Psoas muscle (tissue), 8 donors: ENCODE measurements around the gene PXMP4. TPM values are rescaled to one million over a fixed set of nuclear protein-coding genes. Genes with fewer than 3 reads are reported as not detected.
"Not testable (repeated sequence)": the region's sequence is repeated elsewhere in the genome, so short reads cannot be mapped to it uniquely, and the experiment has no call there.

Source experiments
- ATAC-seq, 4 donors: fragments of 200-7000 bp; cut with Tn5 transposase; one replicate each; pipeline ENCODE4 v1.9.1; 2020; ENCODE audit warnings: moderate library complexity in 3 of 4, mild to moderate bottlenecking in 2 of 4
- DNase-seq, 2 donors: peaks; one replicate each; pipeline ENCODE4 v3.0.0-alpha.2; 2020
- H3K27ac ChIP-seq: fragments of 200-600 bp; one replicate; pipeline ENCODE4 v1.8.0; 2022
- H3K27me3 ChIP-seq, 3 donors: fragments of 200-600 bp in 1 of 3; one replicate each; pipeline versions ENCODE4 v1.6.1 to v1.8.0; 2013 to 2022; ENCODE audit warnings: low read length in 2 of 3, mild to moderate bottlenecking in 2 of 3, moderate library complexity in 1 of 3; ENCODE audit not compliant: insufficient read depth in 3 of 3
- H3K36me3 ChIP-seq, 2 donors: fragments of 200-600 bp in 1 of 2; one replicate each; pipeline versions ENCODE4 v1.6.1 to v1.8.0; 2013 to 2022; ENCODE audit warnings: low read depth in 1 of 2, mild to moderate bottlenecking in 1 of 2, moderate library complexity in 1 of 2; ENCODE audit not compliant: insufficient read depth in 1 of 2
- H3K4me1 ChIP-seq: fragments of 200-600 bp; one replicate; pipeline ENCODE4 v1.8.0; 2022
- H3K4me3 ChIP-seq: fragments of 200-600 bp; one replicate; pipeline ENCODE4 v1.8.0; 2022; ENCODE audit warnings: mild to moderate bottlenecking
- H3K9me3 ChIP-seq: fragments of 200-600 bp; one replicate; pipeline ENCODE4 v1.8.0; 2022
- WGBS, 3 donors: extraction: QIAGEN DNeasy Blood & Tissue Kit; methylation state at CpG; one replicate each; pipeline versions ENCODE4 v1.1.6 to v1.1.7; 2013; 5-methylcytosine and 5-hydroxymethylcytosine counted together
- intact Hi-C, 2 donors: fragments of 100-400 bp; cut with DNase I; formaldehyde crosslinking; loops; one replicate each; pipeline versions ENCODE4 v1.11.0 to v1.14.2; 2022
- polyA plus RNA-seq, 3 donors: library from polyadenylated mRNA; stranded (reverse); fragments of 200-250 nt; gene quantifications; one replicate each; pipeline ENCODE4 v1.2.3, GENCODE V29; 2013
- total RNA-seq, 4 donors: library from RNA; stranded (reverse); fragmentation: NEBNext Ultra II Directional in 2 of 4; extraction: Animal tissue kit (Norgen Biotek cat#: 25700) in 2 of 4; gene quantifications; one replicate each; pipeline versions ENCODE4 v1.2.1 to v1.2.4, GENCODE V29; 2021 to 2023
- TF ChIP-seq, protein P1 (sequence below): fragments of 200-600 bp; IDR thresholded peaks from one replicate; pipeline ENCODE4 v1.8.0; 2022; ENCODE audit warnings: antibody characterized with exemption
- donor health status: healthy with polysubstance abuse.
- donor health status: DM: no; HTN: no; CAD: no; lungs with moderate emphysema.
- donor health status: Bipolar disorder and iron deficiency.
- donor health status: healthy.
- donor health status: DM: yes; HTN: yes; CAD: no.
- donor health status: DM: no; HTN: no; CAD: no.
- donor health status: DM: no; HTN: no; CAD: no.
- donor health status: DM: yes; HTN: yes; CAD: no.

The PXMP4 gene
- total and polyA plus RNA-seq, 7 donors: 1.9 to 10.6 (median 5.1) TPM

DNA sequence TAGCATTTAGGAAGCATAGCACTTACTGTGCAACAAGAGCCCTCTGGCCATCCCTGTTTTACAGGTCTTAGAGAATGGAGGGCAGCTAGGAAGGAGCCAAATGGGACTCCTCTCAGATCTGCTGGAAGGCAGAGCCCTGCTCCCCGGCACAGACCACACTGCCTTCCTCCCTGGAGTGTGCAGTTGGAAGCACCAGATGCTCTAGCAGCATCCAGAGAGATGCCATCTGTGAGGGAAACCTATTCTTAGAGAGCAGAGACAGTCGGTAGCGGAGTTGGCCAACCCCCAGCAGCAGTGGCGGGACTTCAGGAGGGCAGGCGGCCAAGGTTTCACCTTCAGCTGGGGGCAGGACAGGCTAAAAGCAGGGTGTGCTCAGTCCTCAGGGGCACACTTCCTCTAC, 17.2 kb downstream of the PXMP4 start:
- intact Hi-C loops: no loop called here
- 18 to 21% (median 21%) methylated on average over 5 of the region's 5 CpGs for WGBS, 3 donors
- H3K27ac ChIP-seq: no peak overlapping the region

GRCh38 chr20:33701629-33702450, 18.3 kb downstream of the PXMP4 start:
- ATAC-seq (no peak), DNase-seq (no peak)
- no peak overlapping the region for H3K4me3 ChIP-seq
- 80 to 89% (median 84%) methylated on average over 10 to 27 of the region's 27 CpGs for WGBS, 3 donors
- intact Hi-C loops: no loop called here
- no peaks in the 10 kb centered on the region for H3K4me1 ChIP-seq
- H3K9me3 ChIP-seq: no peaks in the 10 kb centered on the region
- peaks cover 0 to 9% of the 10 kb centered on the region in 2 donors for H3K36me3 ChIP-seq
- H3K27ac ChIP-seq: no peak overlapping the region
- TF ChIP-seq, protein P1, sequence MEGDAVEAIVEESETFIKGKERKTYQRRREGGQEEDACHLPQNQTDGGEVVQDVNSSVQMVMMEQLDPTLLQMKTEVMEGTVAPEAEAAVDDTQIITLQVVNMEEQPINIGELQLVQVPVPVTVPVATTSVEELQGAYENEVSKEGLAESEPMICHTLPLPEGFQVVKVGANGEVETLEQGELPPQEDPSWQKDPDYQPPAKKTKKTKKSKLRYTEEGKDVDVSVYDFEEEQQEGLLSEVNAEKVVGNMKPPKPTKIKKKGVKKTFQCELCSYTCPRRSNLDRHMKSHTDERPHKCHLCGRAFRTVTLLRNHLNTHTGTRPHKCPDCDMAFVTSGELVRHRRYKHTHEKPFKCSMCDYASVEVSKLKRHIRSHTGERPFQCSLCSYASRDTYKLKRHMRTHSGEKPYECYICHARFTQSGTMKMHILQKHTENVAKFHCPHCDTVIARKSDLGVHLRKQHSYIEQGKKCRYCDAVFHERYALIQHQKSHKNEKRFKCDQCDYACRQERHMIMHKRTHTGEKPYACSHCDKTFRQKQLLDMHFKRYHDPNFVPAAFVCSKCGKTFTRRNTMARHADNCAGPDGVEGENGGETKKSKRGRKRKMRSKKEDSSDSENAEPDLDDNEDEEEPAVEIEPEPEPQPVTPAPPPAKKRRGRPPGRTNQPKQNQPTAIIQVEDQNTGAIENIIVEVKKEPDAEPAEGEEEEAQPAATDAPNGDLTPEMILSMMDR: no peak
- no peaks in the 10 kb centered on the region for H3K27me3 ChIP-seq

More for the DNA sequence above, 17.2 kb downstream of the PXMP4 start:
- H3K9me3 ChIP-seq: no peaks in the 10 kb centered on the region
- no peaks in the 10 kb centered on the region for H3K4me1 ChIP-seq
- ATAC-seq: peak; percentile 67 to 87 (median 76)
- H3K36me3 ChIP-seq: peaks cover 0 to 19% of the 10 kb centered on the region in 2 donors
- TF ChIP-seq, protein P1: no peak
- H3K4me3 ChIP-seq: no peak overlapping the region
- DNase-seq: peak in 1 of 2 donors; percentile 68
- no peaks in the 10 kb centered on the region for H3K27me3 ChIP-seq

DNA sequence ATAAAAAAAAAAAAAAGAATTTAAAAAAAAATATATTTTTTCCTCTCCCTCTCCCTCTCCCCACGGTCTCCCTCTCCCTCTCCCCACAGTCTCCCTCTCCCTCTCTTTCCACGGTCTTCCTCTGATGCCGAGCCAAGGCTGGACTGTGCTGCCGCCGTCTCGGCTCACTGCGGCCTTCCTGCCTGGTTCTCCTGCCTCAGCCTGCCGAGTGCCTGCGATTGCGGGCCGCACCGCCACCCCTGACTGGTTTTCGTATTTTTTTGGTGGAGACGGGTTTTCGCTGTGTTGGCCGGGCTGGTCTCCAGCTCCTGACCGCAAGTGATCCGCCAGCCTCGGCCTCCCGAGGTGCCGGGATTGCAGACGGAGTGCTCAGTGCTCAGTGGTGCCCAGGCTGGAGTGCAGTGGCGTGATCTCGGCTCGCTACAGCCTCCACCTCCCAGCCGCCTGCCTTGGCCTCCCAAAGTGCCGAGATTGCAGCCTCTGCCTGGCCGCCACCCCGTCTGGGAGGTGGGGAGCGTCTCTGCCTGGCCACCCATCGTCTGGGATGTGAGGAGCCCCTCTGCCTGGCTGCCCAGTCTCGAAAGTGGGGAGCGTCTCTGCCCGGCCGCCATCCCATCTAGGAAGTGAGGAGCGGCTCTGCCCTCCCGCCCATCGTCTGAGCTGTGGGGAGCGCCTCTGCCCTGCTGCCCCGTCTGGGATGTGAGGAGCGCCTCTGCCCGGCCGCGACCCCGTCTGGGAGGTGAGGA, 19.2 kb downstream of the PXMP4 start:
- H3K4me3 ChIP-seq, H3K4me1 ChIP-seq, H3K36me3 ChIP-seq, H3K9me3 ChIP-seq, H3K27me3 ChIP-seq, intact Hi-C loops, DNase-seq, H3K27ac ChIP-seq, ATAC-seq: not testable (repeated sequence)
- WGBS, 3 donors: 91 to 96% (median 94%) methylated on average over 23 to 45 of the region's 45 CpGs

DNA sequence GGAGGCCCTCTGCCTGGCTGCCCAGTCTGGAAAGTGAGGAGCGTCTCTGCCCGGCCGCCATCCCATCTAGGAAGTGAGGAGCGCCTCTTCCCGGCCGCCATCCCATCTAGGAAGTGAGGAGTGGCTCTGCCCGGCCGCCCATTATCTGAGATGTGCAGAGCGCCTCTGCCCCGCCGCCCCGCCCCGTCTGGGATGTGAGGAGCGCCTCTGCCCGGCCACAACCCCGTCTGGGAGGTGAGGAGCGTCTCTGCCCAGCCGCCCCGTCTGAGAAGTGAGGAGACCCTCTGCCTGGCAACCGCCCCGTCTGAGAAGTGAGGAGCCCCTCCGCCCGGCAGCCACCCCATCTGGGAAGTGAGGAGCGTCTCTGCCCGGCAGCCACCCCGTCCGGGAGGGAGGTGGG, 21.1 kb downstream of the PXMP4 start:
- 92 to 100% (median 95%) methylated on average over 6 to 19 of the region's 27 CpGs for WGBS, 3 donors
- not testable (repeated sequence) for ATAC-seq, DNase-seq

DNA sequence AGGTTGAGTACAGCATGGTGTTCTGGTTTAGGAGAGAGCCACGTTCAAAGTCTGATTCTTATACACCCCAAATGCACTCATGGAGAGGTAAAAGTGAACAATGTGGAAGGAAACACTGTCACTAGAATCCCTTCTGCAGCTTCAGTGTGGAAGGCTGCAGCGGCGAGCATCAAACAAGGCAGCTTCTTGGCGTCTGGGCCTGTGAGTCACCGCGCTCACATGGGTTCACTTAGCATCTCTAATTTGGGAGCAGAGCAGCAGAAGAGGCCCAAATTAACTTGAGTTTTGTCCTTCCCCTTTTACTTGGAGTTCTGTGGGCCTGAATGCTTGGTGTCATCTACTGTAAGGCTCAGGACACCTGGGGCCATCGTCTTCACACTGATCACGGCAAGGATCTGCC, 23.0 kb downstream of the PXMP4 start:
- Histone ChIP-seq H3K9me3 (no peaks in the 10 kb centered on the region), H3K4me1 (no peaks in the 10 kb centered on the region), H3K27ac (no peak overlapping the region), H3K4me3 (no peak overlapping the region), H3K27me3 (no peaks in the 10 kb centered on the region), H3K36me3 (no peaks in the 10 kb centered on the region)
- DNase-seq (peak; percentile 65 to 71), ATAC-seq (peak in 2 of 4 donors; percentile 49 to 56)
- intact Hi-C loops: no loop called here
- WGBS, 3 donors: 63 to 71% (median 69%) methylated on average over 8 of the region's 8 CpGs
- TF ChIP-seq, protein P1: no peak

More for the DNA sequence above, 21.1 kb downstream of the PXMP4 start:
- H3K4me3 ChIP-seq, H3K9me3 ChIP-seq, H3K36me3 ChIP-seq, H3K27me3 ChIP-seq, intact Hi-C loops, H3K4me1 ChIP-seq, H3K27ac ChIP-seq: not testable (repeated sequence)
